Measurements from ENCODE around the gene PTPRA.

The PTPRA gene

GRCh38 chr20:2840138-2840966 is 32.9 kb upstream of the PTPRA start, which contains the start of the genes PCED1A and VPS16:
Gene PCED1A, minus strand, starts transcription at chr20:2840655. Its CDS starts 743 bp downstream, at chr20:2839912.
Gene VPS16, plus strand, starts transcription at chr20:2840745. Its CDS starts 30 bp downstream, at chr20:2840775.
- peak within 1 kb of the TSS; percentile 85 for H3K4me3 ChIP-seq (ENCODE audit: low read depth, low read length)
- no peak for TF ChIP-seq CTCF (IDR thresholded peaks at IDR 0.05; ENCODE audit: borderline replicate concordance, insufficient read depth, low read depth, low read length)

- peak overlapping the region; percentile 85 for H3K4me3 ChIP-seq (ENCODE audit: low read depth, low read length)
- no peak for TF ChIP-seq CTCF (IDR thresholded peaks at IDR 0.05; ENCODE audit: borderline replicate concordance, insufficient read depth, low read depth, low read length)
These were observed 32.2 kb upstream of the PTPRA start for GRCh38 chr20:2840967-2841531.

- no peak overlapping the region for H3K4me3 ChIP-seq (ENCODE audit: low read depth, low read length)
- TF ChIP-seq CTCF (IDR thresholded peaks at IDR 0.05; ENCODE audit: borderline replicate concordance, insufficient read depth, low read depth, low read length) = no peak
These were observed 27.7 kb upstream of the PTPRA start for GRCh38 chr20:2845607-2846006.

GRCh38 chr20:2846698-2847097 is 26.6 kb upstream of the PTPRA start:
- no peak for TF ChIP-seq CTCF (IDR thresholded peaks at IDR 0.05; ENCODE audit: borderline replicate concordance, insufficient read depth, low read depth, low read length)
- H3K4me3 ChIP-seq (ENCODE audit: low read depth, low read length) = no peak overlapping the region

GRCh38 chr20:2847802-2848201 is 25.5 kb upstream of the PTPRA start:
- TF ChIP-seq CTCF (IDR thresholded peaks at IDR 0.05; ENCODE audit: borderline replicate concordance, insufficient read depth, low read depth, low read length) = no peak
- no peak overlapping the region for H3K4me3 ChIP-seq (ENCODE audit: low read depth, low read length)

GRCh38 chr20:2849529-2849928 is 23.8 kb upstream of the PTPRA start:
- TF ChIP-seq CTCF (IDR thresholded peaks at IDR 0.05; ENCODE audit: borderline replicate concordance, insufficient read depth, low read depth, low read length) = no peak

GRCh38 chr20:2851086-2851485 is 22.2 kb upstream of the PTPRA start:
- no peak for TF ChIP-seq CTCF (IDR thresholded peaks at IDR 0.05; ENCODE audit: borderline replicate concordance, insufficient read depth, low read depth, low read length)
- H3K4me3 ChIP-seq (ENCODE audit: low read depth, low read length) = no peak overlapping the region

More at GRCh38 chr20:2849529-2849928, 23.8 kb upstream of the PTPRA start:
- no peak overlapping the region for H3K4me3 ChIP-seq (ENCODE audit: low read depth, low read length)

All from GM12875 (cell line).